GM12878 (cell line): ENCODE data around the gene SECTM1. TPM values are rescaled to one million over a fixed set of nuclear protein-coding genes. Genes with fewer than 3 reads are reported as not detected.
A peak's percentile ranks its signal among the peaks of the same experiment; 100 is the strongest.

ENCODE experiments used
- ATAC-seq: fragments of 200-7000 bp; cut with Tn5 transposase; 3 replicates; pipeline ENCODE4 v1.9.1; 2020; ENCODE audit warnings: mild to moderate bottlenecking, moderate library complexity
- BruUV-seq: library from RNA; stranded (reverse); fragments of 400-500 nt; replicated peaks from 2 replicates; lab custom pipeline; 2021; lab: Mats Ljungman, UMichigan
- CTCF ChIA-PET: fragments of 300-600 bp; sonication (Branson Sonifier 250); formaldehyde crosslinking; extraction: SDS; loops from one replicate; lab custom pipeline; 2021; ENCODE audit warnings: inconsistent platforms; lab: Yijun Ruan, JAX
- POLR2A ChIA-PET: fragments of 350-600 bp; formaldehyde crosslinking; extraction: SDS; loops from one replicate; lab custom pipeline; 2021; ENCODE audit warnings: inconsistent platforms; lab: Charles Lee
- RAD21 ChIA-PET: fragments of 300-600 bp; sonication (Branson Sonifier 250); formaldehyde crosslinking; loops from one replicate; lab custom pipeline; 2023; ENCODE audit warnings: antibody characterized with exemption; ENCODE audit not compliant: unreplicated experiment; lab: Charles Lee
- SMC1A ChIA-PET: fragments of 300-600 bp; sonication (Branson Sonifier 250); formaldehyde crosslinking; loops from one replicate; lab custom pipeline; 2023; ENCODE audit not compliant: unreplicated experiment, uncharacterized antibody; lab: Charles Lee
- DNase-seq: peaks from one replicate; pipeline ENCODE4 v3.0.0-alpha.2; 2011; ENCODE audit warnings: low read depth, low spot score
- FAIRE-seq: peaks from 3 replicates; lab custom pipeline; 2011; peaks lifted over from hg19 to GRCh38; lab: Jason Lieb, UNC
- H2AFZ ChIP-seq: 2 replicates; pipeline ENCODE4 v1.6.0; 2011; ENCODE audit warnings: low read depth, low read length, control low read depth; ENCODE audit not compliant: control insufficient read depth
- H3K27ac ChIP-seq: 2 replicates; pipeline ENCODE4 v1.5.1; 2011; ENCODE audit warnings: control low read depth; ENCODE audit not compliant: control insufficient read depth, insufficient read depth
- H3K27me3 ChIP-seq, 2 experiments: replicated peaks in 1 of 2; 2 replicates each; pipeline versions ENCODE4 v1.6.0 to v1.6.1; 2011; ENCODE audit warnings: low read length in 1 of 2; ENCODE audit not compliant: control insufficient read depth in 2 of 2, insufficient read depth in 2 of 2
- H3K36me3 ChIP-seq, 2 experiments: 2 replicates each; pipeline ENCODE4 v1.5.1; 2011; ENCODE audit warnings: low read length in 1 of 2; ENCODE audit not compliant: control insufficient read depth in 2 of 2, insufficient read depth in 2 of 2
- H3K4me1 ChIP-seq: 2 replicates; pipeline ENCODE4 v1.6.1; 2011; ENCODE audit warnings: mild to moderate bottlenecking, low read length, moderate library complexity, mixed read lengths; ENCODE audit not compliant: control insufficient read depth, insufficient read depth
- H3K4me2 ChIP-seq: 2 replicates; pipeline ENCODE4 v1.6.0; 2011; ENCODE audit warnings: control low read depth; ENCODE audit not compliant: control insufficient read depth, insufficient read depth
- H3K4me3 ChIP-seq: fragments of 200-600 bp; sonication (generic); 2 replicates; pipeline ENCODE4 v1.5.1; 2016
- H3K79me2 ChIP-seq: 2 replicates; pipeline ENCODE4 v1.6.0; 2011; ENCODE audit warnings: low read length; ENCODE audit not compliant: control insufficient read depth, insufficient read depth
- H3K9ac ChIP-seq: 2 replicates; pipeline ENCODE4 v1.8.0; 2011; ENCODE audit warnings: low read length, control low read depth, mixed read lengths; ENCODE audit not compliant: control insufficient read depth, insufficient read depth
- H3K9me3 ChIP-seq: replicated peaks from 3 replicates; pipeline ENCODE4 v1.5.1; 2011; ENCODE audit warnings: mild to moderate bottlenecking, low read length; ENCODE audit not compliant: control insufficient read depth, insufficient read depth
- H4K20me1 ChIP-seq: 2 replicates; pipeline ENCODE4 v1.6.0; 2011; ENCODE audit not compliant: control insufficient read depth, insufficient read depth
- BCL11A ChIP-seq: IDR thresholded peaks from 2 replicates; pipeline ENCODE4 v1.6.1; 2011; ENCODE audit warnings: low read depth, low read length
- CHD2 ChIP-seq: IDR thresholded peaks from 2 replicates; pipeline ENCODE4 v1.6.1; 2011; ENCODE audit warnings: low read depth, low read length, improper control_type of control experiment, borderline replicate concordance
- POLR2AphosphoS5 ChIP-seq: IDR thresholded peaks from 2 replicates; pipeline ENCODE4 v1.6.1; 2011; ENCODE audit warnings: mild to moderate bottlenecking, low read length, inconsistent platforms
- YBX1 ChIP-seq: fragments of 450-650 bp; IDR thresholded peaks from 2 replicates; pipeline ENCODE4 v1.6.1; 2016; ENCODE audit warnings: antibody characterized with exemption
- ZNF217 ChIP-seq: fragments of 450-650 bp; IDR thresholded peaks from 2 replicates; pipeline ENCODE4 v1.6.1; 2017; ENCODE audit warnings: antibody characterized with exemption, mild to moderate bottlenecking
- WGBS: methylation state at CpG from one replicate; pipeline ENCODE4 v1.1.6; 2016; ENCODE audit warnings: low lambda C conversion rate; ENCODE audit not compliant: insufficient replicate concordance, insufficient coverage; ENCODE audit errors: missing lambda C conversion rate; 5-methylcytosine and 5-hydroxymethylcytosine counted together
- in situ Hi-C: fragments of 300-500 bp; cut with MboI; formaldehyde crosslinking; loops from 9 replicates; pipeline ENCODE4 v1.14.3; 2018; ENCODE audit warnings: mixed read lengths
- intact Hi-C: fragments of 100-400 bp; cut with micrococcal nuclease; formaldehyde crosslinking; loops from one replicate; pipeline ENCODE4 v1.14.2; 2022; ENCODE audit not compliant: unreplicated experiment
- polyA plus RNA-seq, 11 experiments: library from polyadenylated mRNA; depleted of rRNA in 4 of 11; unstranded in 6 of 11; stranded (reverse) in 5 of 11; fragments of >200 nt; fragmentation: Nextera tagmentation in 4 of 11; fragmentation: Illumina TruSeq in 1 of 11; extraction: Ambion mirVana in 4 of 11; extraction: Trizol in 1 of 11; gene quantifications; 1 replicate in 1 of 11; 2 replicates in 10 of 11; pipeline versions ENCODE4 v1.2.1 to v1.2.3, GENCODE V29; 2011 to 2016; ENCODE audit warnings: inconsistent platforms in 2 of 11, missing spikeins in 2 of 11, low read depth in 1 of 11
- total RNA-seq, 4 experiments: library from RNA; depleted of rRNA in 3 of 4; stranded (reverse); fragments of >200 nt in 3 of 4; fragmentation: Illumina TruSeq in 1 of 4; extraction: Trizol in 1 of 4; gene quantifications; 2 replicates each; pipeline versions ENCODE4 v1.2.1 to v1.2.3, GENCODE V29; 2013 to 2021
- TF ChIP-seq, protein P1 (sequence below): IDR thresholded peaks from 2 replicates; pipeline ENCODE4 v1.6.1; 2011; ENCODE audit warnings: borderline replicate concordance, low read depth, mild to moderate bottlenecking, moderate library complexity, low read length; ENCODE audit not compliant: insufficient read depth, poor library complexity, severe bottlenecking

The SECTM1 gene
- total and polyA plus RNA-seq, 10 of the 15 experiments (the other 5 are each of a cell fraction or from before 2014, with no cell fraction given): 0.10 to 0.13 (median 0.12) TPM; not detected in 7

GRCh38 chr17:82295472-82295814 is 38.1 kb downstream of the SECTM1 start (continued):
- TF ChIP-seq, protein P1, sequence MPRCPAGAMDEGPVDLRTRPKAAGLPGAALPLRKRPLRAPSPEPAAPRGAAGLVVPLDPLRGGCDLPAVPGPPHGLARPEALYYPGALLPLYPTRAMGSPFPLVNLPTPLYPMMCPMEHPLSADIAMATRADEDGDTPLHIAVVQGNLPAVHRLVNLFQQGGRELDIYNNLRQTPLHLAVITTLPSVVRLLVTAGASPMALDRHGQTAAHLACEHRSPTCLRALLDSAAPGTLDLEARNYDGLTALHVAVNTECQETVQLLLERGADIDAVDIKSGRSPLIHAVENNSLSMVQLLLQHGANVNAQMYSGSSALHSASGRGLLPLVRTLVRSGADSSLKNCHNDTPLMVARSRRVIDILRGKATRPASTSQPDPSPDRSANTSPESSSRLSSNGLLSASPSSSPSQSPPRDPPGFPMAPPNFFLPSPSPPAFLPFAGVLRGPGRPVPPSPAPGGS: no peak
- no peak for TF ChIP-seq YBX1

DNA sequence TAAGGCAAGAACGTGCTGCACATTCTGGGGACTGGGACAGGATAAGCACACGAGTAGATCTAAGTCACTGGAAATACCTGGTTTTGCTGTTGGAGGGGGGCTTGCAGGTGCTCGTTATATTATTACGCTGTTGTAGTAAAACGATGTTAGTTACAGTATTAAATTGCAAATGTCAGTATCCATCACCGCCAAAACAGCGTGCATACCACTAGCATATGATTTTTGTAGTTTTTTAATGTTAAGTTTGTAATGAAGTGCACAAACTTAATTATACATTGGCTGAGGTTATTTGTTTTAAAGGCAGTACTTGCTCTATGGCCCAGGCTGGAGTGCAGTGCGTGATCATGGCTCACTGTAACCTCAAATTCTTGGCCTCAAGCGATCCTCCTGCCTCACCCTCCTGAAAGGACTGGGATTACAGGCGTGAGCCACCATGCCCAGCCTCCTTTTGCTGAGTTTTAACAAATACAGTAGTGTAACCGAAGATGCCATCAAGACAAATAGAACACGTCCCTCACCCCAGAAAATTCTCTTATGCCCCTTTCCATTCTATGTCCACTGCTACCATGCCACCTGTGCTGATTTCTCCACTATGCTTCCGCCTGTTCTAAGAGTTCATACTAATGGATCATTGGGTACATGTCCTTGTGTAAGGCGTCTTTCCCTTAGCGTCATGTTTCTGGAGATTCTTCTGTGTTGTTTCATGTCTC is 39.3 kb downstream of the SECTM1 start:
- ChIA-PET POLR2A (interaction anchor here (0.8 kb wide), 1 partner anchor 8 kb away, joined by 4 read pairs; no protein-coding TSS in a partner anchor), RAD21 (no interaction called here)
- in situ Hi-C loops: no loop called here
- H2AFZ ChIP-seq: no peak overlapping the region
- H3K79me2 ChIP-seq: peaks cover 4% of the 10 kb centered on the region
- H3K27ac ChIP-seq: no peak overlapping the region
- no peak for TF ChIP-seq CHD2
- TF ChIP-seq BCL11A: no peak
- no peak for TF ChIP-seq ZNF217
- 0 out of 2 replicates have a peak, but pooled peaks have one; percentile 32 for TF ChIP-seq POLR2AphosphoS5
- TF ChIP-seq, all 136 proteins: peak for 1
- DNase-seq (no peak), ATAC-seq (no peak), FAIRE-seq (no peak)
- H3K4me1 ChIP-seq: peaks cover 14% of the 10 kb centered on the region
- no peak overlapping the region for H3K4me3 ChIP-seq
- H3K27me3 ChIP-seq: no peaks in the 10 kb centered on the region
- no peaks in the 10 kb centered on the region for H4K20me1 ChIP-seq
- ChIA-PET SMC1A (interaction anchor here (0.6 kb wide), 1 partner anchor 264 kb away, joined by 3 read pairs; no protein-coding TSS in a partner anchor), CTCF (no interaction called here)
- H3K4me2 ChIP-seq: no peak overlapping the region
- TSS peak; percentile 58 for BruUV-seq
- WGBS: 86% methylated on average over 15 of the region's 15 CpGs
- intact Hi-C loops: no loop called here
- H3K9ac ChIP-seq: no peak overlapping the region
- no peaks in the 10 kb centered on the region for H3K9me3 ChIP-seq
- H3K36me3 ChIP-seq: no peaks in the 10 kb centered on the region
